ENCODE data around the gene WDR83. TPM values are rescaled to one million over a fixed set of nuclear protein-coding genes. Genes with fewer than 3 reads are reported as not detected.
A peak's percentile ranks its signal among the peaks of the same experiment; 100 is the strongest.

WDR83 gene
- total RNA-seq, 6 experiments from 2014 or later = 8.6 to 13.3 (median 9.9) TPM

DNA sequence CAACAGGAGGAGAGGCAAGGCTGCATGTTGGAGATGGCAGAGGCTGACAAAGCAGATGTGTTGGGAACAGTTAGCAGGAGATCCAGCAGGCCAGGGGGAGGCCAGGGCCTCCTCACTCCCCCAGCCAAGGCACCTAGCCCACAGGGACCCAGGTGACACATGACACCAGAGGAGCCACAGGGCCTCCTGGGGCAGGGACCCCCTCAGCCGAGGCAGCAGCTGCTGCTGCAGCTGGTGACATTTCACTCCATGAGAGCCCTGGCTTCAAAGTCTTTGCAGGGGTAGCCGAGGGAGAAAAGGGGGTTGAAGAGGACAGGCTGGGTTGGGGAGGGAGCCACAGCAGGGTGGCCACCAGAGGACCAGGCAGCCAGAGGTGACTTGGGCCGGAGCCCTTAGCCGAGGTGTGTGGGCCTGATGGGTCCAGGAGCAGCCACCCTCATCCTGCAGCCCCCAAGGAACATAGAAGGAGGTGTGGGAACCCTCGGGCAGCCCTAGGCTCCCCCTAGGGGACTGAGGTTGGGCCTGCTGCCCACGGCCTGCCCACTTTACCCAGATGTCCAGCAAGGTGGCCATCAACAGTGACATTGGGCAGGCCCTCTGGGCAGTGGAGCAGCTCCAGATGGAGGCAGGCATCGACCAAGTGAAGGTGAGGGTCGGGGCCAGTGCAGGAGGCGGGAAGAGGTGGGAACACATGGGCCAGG lies 21.0 kb downstream of the WDR83 start, which contains the start of gene GNG14:
Gene GNG14, plus strand, starts transcription at position 503 of the 701 bp plus-strand sequence. Its CDS starts 51 bp downstream, at position 554.
- Mint-ChIP-seq H3K4me3 (no peak within 1 kb of the TSS), H3K27ac (no peak within 1 kb of the TSS), H3K36me3 (ENCODE audit: low read depth) (peaks cover 9% of the 10 kb centered on the region; the same call in 1 of the 2 replicates), H3K27me3 (ENCODE audit: insufficient read depth) (peaks cover 1% of the 10 kb centered on the region), H3K4me1 (ENCODE audit: low read depth) (no peaks in the 10 kb centered on the region), H3K9me3 (no peaks in the 10 kb centered on the region)
- TF ChIP-seq, protein P1, sequence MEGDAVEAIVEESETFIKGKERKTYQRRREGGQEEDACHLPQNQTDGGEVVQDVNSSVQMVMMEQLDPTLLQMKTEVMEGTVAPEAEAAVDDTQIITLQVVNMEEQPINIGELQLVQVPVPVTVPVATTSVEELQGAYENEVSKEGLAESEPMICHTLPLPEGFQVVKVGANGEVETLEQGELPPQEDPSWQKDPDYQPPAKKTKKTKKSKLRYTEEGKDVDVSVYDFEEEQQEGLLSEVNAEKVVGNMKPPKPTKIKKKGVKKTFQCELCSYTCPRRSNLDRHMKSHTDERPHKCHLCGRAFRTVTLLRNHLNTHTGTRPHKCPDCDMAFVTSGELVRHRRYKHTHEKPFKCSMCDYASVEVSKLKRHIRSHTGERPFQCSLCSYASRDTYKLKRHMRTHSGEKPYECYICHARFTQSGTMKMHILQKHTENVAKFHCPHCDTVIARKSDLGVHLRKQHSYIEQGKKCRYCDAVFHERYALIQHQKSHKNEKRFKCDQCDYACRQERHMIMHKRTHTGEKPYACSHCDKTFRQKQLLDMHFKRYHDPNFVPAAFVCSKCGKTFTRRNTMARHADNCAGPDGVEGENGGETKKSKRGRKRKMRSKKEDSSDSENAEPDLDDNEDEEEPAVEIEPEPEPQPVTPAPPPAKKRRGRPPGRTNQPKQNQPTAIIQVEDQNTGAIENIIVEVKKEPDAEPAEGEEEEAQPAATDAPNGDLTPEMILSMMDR (IDR thresholded peaks at IDR 0.05) = 0 out of 2 replicates have a peak, but pooled peaks have one; percentile 9
- no peak for DNase-seq

DNA sequence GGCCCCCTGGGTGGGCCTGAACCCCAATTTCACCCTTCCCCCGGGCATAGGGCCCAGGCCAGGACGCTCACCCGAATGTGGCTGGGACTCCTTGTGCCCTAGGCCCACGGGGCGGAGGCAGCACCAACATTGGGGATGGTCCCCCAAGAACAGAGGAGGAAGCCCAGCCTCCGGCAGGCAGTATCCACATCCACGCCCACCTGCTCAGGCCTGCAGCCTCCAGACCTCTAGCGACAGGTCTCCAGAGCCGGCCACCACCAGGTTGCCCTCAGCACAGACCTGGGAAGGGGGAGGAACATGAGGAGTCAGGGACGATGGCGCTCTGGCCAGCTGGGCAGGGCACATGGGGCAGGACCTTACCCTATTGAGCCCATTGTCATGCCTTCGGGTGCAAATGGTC lies 22.4 kb downstream of the WDR83 start:
- TF ChIP-seq, protein P1 (IDR thresholded peaks at IDR 0.05) = no peak
- no peak overlapping the region for H3K4me3 Mint-ChIP-seq
- H3K9me3 Mint-ChIP-seq = no peaks in the 10 kb centered on the region
- DNase-seq = no peak
- H3K4me1 Mint-ChIP-seq (ENCODE audit: low read depth) = no peaks in the 10 kb centered on the region
- peaks cover 1% of the 10 kb centered on the region for H3K27me3 Mint-ChIP-seq (ENCODE audit: insufficient read depth)
- peaks cover 1% of the 10 kb centered on the region; the same call in 1 of the 2 replicates for H3K36me3 Mint-ChIP-seq (ENCODE audit: low read depth)
- no peak overlapping the region for H3K27ac Mint-ChIP-seq

DNA sequence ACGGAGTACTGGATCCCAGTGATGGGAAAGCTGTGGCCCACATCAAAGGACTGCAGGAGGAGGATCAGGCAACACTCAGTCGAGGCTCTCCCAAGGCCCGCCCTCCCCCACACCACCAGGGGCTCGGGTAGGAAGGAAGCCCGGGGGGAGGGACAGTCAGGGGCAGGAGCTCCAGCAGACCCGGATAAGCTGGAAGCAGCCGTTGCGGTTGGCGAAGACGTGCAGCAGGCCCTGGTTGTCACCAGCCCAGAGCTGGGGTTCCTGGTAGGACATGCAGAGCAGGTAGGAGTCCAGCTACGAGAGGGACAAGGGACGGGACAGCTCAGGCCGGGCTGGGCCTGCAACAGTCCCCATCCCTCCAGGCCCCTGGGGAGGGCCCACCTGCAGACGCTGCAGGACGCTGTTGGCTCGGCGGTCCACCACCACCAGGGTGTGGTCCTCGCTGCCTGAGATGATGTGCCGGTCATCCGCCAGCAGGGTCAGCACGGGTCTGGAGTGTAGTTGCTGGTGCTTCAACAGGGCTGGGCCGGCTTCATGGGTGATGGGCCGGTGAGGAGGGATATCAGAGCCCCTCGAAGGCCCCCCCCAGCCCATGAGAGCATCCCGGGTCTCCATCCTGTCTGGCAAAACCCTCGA lies 23.1 kb downstream of the WDR83 start:
- no peak overlapping the region for H3K27ac Mint-ChIP-seq
- no peaks in the 10 kb centered on the region for H3K36me3 Mint-ChIP-seq (ENCODE audit: low read depth)
- TF ChIP-seq, protein P1 (IDR thresholded peaks at IDR 0.05) = no peak
- no peaks in the 10 kb centered on the region for H3K4me1 Mint-ChIP-seq (ENCODE audit: low read depth)
- no peaks in the 10 kb centered on the region for H3K9me3 Mint-ChIP-seq
- no peak for DNase-seq
- no peak overlapping the region for H3K4me3 Mint-ChIP-seq
- H3K27me3 Mint-ChIP-seq (ENCODE audit: insufficient read depth) = peaks cover 1% of the 10 kb centered on the region

DNA sequence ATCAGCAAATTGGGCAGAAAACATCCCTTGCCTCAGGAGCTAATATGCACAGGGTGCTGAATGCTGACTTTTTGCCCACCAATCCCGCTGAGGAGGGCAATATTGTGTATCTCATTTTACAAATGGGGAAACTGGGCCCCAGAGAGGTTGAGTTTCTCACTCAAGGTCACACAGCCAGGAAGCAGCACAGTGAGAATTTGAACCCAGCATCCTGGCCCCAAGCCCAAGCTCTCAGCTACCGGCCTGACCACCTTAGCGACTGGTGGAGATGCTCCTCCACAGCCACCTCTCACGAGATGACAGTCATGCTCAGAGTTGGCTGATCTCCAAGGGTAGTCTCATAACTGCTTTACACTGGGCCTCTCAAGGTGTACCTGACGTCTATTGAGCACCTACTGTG lies 26.4 kb downstream of the WDR83 start:
- DNase-seq = no peak
- Mint-ChIP-seq H3K27me3 (ENCODE audit: insufficient read depth) (no peaks in the 10 kb centered on the region; the same call in 1 of the 2 replicates), H3K4me1 (ENCODE audit: low read depth) (peaks cover 7% of the 10 kb centered on the region), H3K9me3 (no peaks in the 10 kb centered on the region), H3K36me3 (ENCODE audit: low read depth) (peaks cover 6% of the 10 kb centered on the region), H3K4me3 (no peak overlapping the region), H3K27ac (no peak overlapping the region)
- TF ChIP-seq, protein P1 (IDR thresholded peaks at IDR 0.05) = no peak

DNA sequence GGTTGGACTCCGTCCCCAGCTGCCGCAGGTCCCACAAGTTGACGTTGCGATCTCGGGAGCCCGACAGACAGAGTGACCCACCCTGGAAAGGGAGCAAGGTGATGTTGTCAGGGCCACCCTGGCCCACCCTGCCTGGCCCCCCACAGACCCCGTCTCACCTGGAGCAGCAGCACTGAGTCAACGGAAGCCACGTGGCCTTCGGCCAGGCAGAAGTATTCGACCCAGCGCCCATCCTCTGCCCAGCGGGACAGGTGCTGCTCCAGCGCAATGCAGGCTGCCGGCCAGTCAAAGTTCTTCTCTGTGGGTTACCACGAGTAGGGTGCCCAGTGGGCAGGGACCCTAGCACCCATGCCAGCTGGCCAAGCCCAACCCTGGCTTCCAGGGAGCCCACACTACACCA lies 28.0 kb downstream of the WDR83 start:
- peaks cover 11% of the 10 kb centered on the region for H3K4me1 Mint-ChIP-seq (ENCODE audit: low read depth)
- no peaks in the 10 kb centered on the region for H3K9me3 Mint-ChIP-seq
- H3K4me3 Mint-ChIP-seq = no peak overlapping the region
- H3K27me3 Mint-ChIP-seq (ENCODE audit: insufficient read depth) = no peaks in the 10 kb centered on the region; the same call in 1 of the 2 replicates
- no peak for DNase-seq
- TF ChIP-seq, protein P1 (IDR thresholded peaks at IDR 0.05) = no peak
- no peak overlapping the region for H3K27ac Mint-ChIP-seq
- H3K36me3 Mint-ChIP-seq (ENCODE audit: low read depth) = peaks cover 10% of the 10 kb centered on the region
